ENCODE data around the gene HOXC6.

HOXC6 gene

GRCh38 chr12:53994264-53995001 lies 33.8 kb upstream of the HOXC6 start:
- POLR2A ChIA-PET (ENCODE audit: low non-redundant PET): interaction anchor here (0.5 kb wide), 1 partner anchor 9 kb away, joined by 3 read pairs; no protein-coding TSS in a partner anchor
- CTCF ChIA-PET: interaction anchor here (1.4 to 1.7 kb wide), 2 partner anchors 9 kb away, joined by 4 to 11 read pairs; partner anchors contain the start of gene HOXC10
- TF ChIP-seq, protein P1, sequence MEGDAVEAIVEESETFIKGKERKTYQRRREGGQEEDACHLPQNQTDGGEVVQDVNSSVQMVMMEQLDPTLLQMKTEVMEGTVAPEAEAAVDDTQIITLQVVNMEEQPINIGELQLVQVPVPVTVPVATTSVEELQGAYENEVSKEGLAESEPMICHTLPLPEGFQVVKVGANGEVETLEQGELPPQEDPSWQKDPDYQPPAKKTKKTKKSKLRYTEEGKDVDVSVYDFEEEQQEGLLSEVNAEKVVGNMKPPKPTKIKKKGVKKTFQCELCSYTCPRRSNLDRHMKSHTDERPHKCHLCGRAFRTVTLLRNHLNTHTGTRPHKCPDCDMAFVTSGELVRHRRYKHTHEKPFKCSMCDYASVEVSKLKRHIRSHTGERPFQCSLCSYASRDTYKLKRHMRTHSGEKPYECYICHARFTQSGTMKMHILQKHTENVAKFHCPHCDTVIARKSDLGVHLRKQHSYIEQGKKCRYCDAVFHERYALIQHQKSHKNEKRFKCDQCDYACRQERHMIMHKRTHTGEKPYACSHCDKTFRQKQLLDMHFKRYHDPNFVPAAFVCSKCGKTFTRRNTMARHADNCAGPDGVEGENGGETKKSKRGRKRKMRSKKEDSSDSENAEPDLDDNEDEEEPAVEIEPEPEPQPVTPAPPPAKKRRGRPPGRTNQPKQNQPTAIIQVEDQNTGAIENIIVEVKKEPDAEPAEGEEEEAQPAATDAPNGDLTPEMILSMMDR (conservative IDR thresholded peaks at IDR 0.05; ENCODE audit: low read depth): no peak
- no peak for DNase-seq (ENCODE audit: low spot score)
- H3K27ac ChIP-seq: peak overlapping the region; percentile 52; the same call in 1 of the 2 replicates

- H3K27ac ChIP-seq: peak overlapping the region; percentile 52
- TF ChIP-seq, protein P1 (conservative IDR thresholded peaks at IDR 0.05; ENCODE audit: low read depth): no peak
Measured at GRCh38 chr12:53995002-53995377, 33.2 kb upstream of the HOXC6 start.

DNA sequence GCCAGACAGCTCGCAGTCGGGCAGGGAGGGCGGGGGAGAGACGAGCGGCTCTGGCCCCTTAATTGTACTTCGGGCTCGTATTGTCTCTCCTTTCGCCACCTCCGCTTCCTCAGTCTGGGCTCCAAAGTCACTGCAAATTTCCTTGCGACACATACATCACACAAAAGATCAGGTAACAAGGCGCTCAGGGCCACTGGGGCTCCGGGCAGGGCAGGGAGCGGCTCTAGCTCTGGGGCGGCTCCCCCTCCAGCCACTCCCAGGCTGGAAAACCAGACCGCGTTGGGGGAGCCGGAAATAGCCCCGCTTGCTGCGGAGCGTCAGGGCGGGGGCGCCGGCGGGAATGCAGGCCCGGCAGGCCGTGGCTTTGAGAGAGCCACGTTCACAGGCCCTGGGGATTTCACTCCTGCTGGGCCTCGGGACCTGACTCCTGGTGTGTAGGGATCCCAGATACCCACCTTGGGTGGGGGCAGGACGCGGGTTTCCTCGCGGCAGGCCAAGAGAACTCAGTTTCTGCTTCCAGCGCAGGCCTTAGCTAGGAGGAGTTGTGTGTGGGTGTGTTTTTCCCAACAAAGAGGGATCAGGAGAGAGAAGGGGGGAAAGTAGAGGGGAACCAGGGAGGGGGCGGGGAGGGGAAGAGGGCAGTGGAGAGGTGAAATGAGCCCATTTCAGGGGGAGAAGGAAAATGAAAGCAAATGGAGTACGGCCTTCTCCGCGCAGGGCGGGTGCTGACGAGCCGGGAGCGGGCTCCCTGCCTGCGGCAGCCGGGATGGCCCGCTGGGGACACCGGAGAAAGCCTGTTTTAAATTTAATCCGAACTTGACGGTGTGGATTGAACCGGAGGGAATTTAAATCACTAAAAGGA lies 32.6 kb upstream of the HOXC6 start:
- ChIA-PET POLR2A (ENCODE audit: low non-redundant PET) (interaction anchor here (0.5 kb wide), 1 partner anchor 10 kb away, joined by 3 read pairs; no protein-coding TSS in a partner anchor), CTCF (interaction anchor here (0.6 to 1.7 kb wide), 4 partner anchors 11 to 459 kb away, joined by 3 to 11 read pairs (median 3); partner anchors contain the start of gene HOXC10)
- peak; percentile 57 for DNase-seq (ENCODE audit: low spot score)
- H3K27ac ChIP-seq: peak overlapping the region; percentile 52
- TF ChIP-seq, protein P1 (conservative IDR thresholded peaks at IDR 0.05; ENCODE audit: low read depth): no peak

More at GRCh38 chr12:53995002-53995377, 33.2 kb upstream of the HOXC6 start:
- ChIA-PET CTCF (interaction anchor here (0.6 to 1.7 kb wide), 3 partner anchors 10 to 460 kb away, joined by 3 to 11 read pairs (median 3); partner anchors contain the start of gene HOXC10), POLR2A (ENCODE audit: low non-redundant PET) (interaction anchor here (0.5 kb wide), 1 partner anchor 9 kb away, joined by 3 read pairs; no protein-coding TSS in a partner anchor)
- DNase-seq (ENCODE audit: low spot score): no peak

GRCh38 chr12:53996240-53997203 lies 31.7 kb upstream of the HOXC6 start:
- DNase-seq (ENCODE audit: low spot score): no peak
- TF ChIP-seq, protein P1 (conservative IDR thresholded peaks at IDR 0.05; ENCODE audit: low read depth): no peak
- ChIA-PET CTCF (interaction anchor here (1.0 to 4.3 kb wide), 3 partner anchors 11 to 211 kb away, joined by 3 to 15 read pairs (median 11); partner anchors contain the start of gene HOXC10), POLR2A (ENCODE audit: low non-redundant PET) (interaction anchor here (0.6 kb wide), 1 partner anchor 21 kb away, joined by 10 read pairs; no protein-coding TSS in a partner anchor)
- peak overlapping the region; percentile 52 for H3K27ac ChIP-seq

DNA sequence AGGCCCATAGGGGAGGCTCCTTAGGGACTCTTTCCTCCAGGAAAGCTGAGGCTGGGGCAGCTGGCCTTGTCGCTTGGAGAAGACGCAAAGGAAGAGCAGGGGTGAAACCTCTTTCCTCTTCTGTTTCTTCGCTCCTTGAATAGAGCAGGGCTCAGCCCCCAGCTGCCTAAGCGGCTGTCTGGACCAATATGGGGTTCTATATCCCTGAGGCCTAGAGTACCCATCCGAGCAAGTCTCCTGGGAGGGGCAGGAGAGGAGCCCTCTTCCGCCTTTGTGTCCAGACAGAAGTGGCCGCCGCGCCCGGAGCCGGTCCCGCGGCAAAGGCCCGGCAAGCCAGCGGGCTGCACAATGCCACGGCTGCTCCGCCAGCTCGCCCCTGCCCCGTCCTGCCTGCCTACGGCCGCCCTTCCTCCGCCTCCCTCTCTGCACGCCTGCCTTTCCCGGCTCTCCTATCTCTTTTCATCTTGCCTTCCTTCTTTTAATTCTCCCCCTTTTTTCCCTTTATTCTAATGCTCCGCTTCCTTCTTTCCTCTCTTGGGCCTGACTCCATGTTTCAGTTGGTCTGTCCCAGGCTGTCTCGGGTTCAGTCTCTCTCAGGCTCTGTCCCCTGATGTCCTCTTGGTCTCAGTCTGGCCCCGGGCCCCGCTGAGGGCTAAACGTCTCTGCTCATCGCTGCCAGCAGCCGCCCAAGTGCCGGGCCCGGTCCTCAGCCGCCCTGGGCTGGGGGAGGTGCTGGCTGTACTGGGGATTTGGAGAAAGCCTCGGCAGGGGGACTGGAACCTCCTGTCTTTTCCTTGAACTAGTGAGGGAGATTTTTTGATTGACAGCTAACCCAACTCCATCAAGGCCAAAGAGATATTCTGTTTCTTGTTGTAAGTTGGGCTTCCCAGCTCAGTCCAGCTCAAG lies 30.8 kb upstream of the HOXC6 start:
- CTCF ChIA-PET: interaction anchor here (0.6 to 4.3 kb wide), 5 partner anchors 194 to 360 kb away, joined by 3 to 15 read pairs (median 4); no protein-coding TSS in a partner anchor
- POLR2A ChIA-PET (ENCODE audit: low non-redundant PET): interaction anchor here (0.6 kb wide), 1 partner anchor 20 kb away, joined by 10 read pairs; no protein-coding TSS in a partner anchor
- peak overlapping the region; percentile 1; the same call in 1 of the 2 replicates for H3K27ac ChIP-seq
- TF ChIP-seq, protein P1 (conservative IDR thresholded peaks at IDR 0.05; ENCODE audit: low read depth): no peak
- DNase-seq (ENCODE audit: low spot score): no peak
